Upper lobe of right lung (tissue), 1 donor: Measurements from ENCODE around the gene TMEM192. TPM values are rescaled to one million over a fixed set of nuclear protein-coding genes. Genes with fewer than 3 reads are reported as not detected.

Experiments
- ATAC-seq: fragments of 200-7000 bp; cut with Tn5 transposase; one replicate; pipeline ENCODE4 v1.9.1; 2020; ENCODE audit warnings: mild to moderate bottlenecking, moderate library complexity
- DNase-seq: peaks from one replicate; pipeline ENCODE4 v3.0.0-alpha.2; 2020
- H3K27ac ChIP-seq: fragments of 200-600 bp; one replicate; pipeline ENCODE4 v1.8.0; 2022
- H3K27me3 ChIP-seq: fragments of 200-600 bp; one replicate; pipeline ENCODE4 v1.8.0; 2022; ENCODE audit warnings: mild to moderate bottlenecking
- H3K36me3 ChIP-seq: fragments of 200-600 bp; one replicate; pipeline ENCODE4 v1.8.0; 2022
- H3K4me1 ChIP-seq: fragments of 200-600 bp; one replicate; pipeline ENCODE4 v1.8.0; 2022
- H3K4me3 ChIP-seq: fragments of 200-600 bp; one replicate; pipeline ENCODE4 v1.8.0; 2022; ENCODE audit warnings: mild to moderate bottlenecking
- H3K9me3 ChIP-seq: fragments of 200-600 bp; one replicate; pipeline ENCODE4 v1.8.0; 2022
- CTCF ChIP-seq: fragments of 200-600 bp; IDR thresholded peaks from one replicate; pipeline ENCODE4 v1.8.0; 2022; ENCODE audit warnings: antibody characterized with exemption
- intact Hi-C: fragments of 100-400 bp; cut with DNase I; formaldehyde crosslinking; loops from one replicate; pipeline ENCODE4 v1.11.0; 2022
- total RNA-seq: library from RNA; stranded (reverse); fragmentation: NEBNext Ultra II Directional; extraction: Animal tissue kit (Norgen Biotek cat#: 25700); gene quantifications from one replicate; pipeline ENCODE4 v1.2.1, GENCODE V29; 2021
- donor health status: DM: no; HTN: yes; CAD: no; lungs with severe emphysema.

The TMEM192 gene
- total RNA-seq, 1 donor from 2014 or later, result 26.5 TPM

GRCh38 chr4:165055601-165056000 lies 57.1 kb downstream of the TMEM192 start:
- no peaks in the 10 kb centered on the region for H3K36me3 ChIP-seq
- H3K27me3 ChIP-seq, result no peaks in the 10 kb centered on the region
- H3K4me1 ChIP-seq, result no peaks in the 10 kb centered on the region
- H3K4me3 ChIP-seq, result no peak overlapping the region
- TF ChIP-seq CTCF, result no peak
- DNase-seq (no peak), ATAC-seq (no peak)
- intact Hi-C loops, result no loop called here
- H3K9me3 ChIP-seq, result no peaks in the 10 kb centered on the region
- H3K27ac ChIP-seq, result no peak overlapping the region

GRCh38 chr4:165053645-165054044 lies 59.0 kb downstream of the TMEM192 start, which contains the start of gene TRIM75:
Gene TRIM75 (plus strand): TSS chr4:165053866. CDS start chr4:165059148, 5,282 bp downstream.
- intact Hi-C loops, result no loop called here
- H3K9me3 ChIP-seq, result no peaks in the 10 kb centered on the region
- ATAC-seq, result peak; percentile 43
- no peak for TF ChIP-seq CTCF
- H3K27me3 ChIP-seq, result no peaks in the 10 kb centered on the region
- no peaks in the 10 kb centered on the region for H3K36me3 ChIP-seq
- no peak within 1 kb of the TSS for H3K27ac ChIP-seq
- H3K4me1 ChIP-seq, result no peaks in the 10 kb centered on the region
- no peak for DNase-seq
- H3K4me3 ChIP-seq, result no peak within 1 kb of the TSS

- Histone ChIP-seq H3K27ac (no peak overlapping the region), H3K4me1 (no peaks in the 10 kb centered on the region), H3K27me3 (no peaks in the 10 kb centered on the region), H3K9me3 (no peaks in the 10 kb centered on the region), H3K36me3 (no peaks in the 10 kb centered on the region), H3K4me3 (no peak overlapping the region)
- no peak for TF ChIP-seq CTCF
- ATAC-seq, result no peak
- intact Hi-C loops, result no loop called here
- no peak for DNase-seq
These were observed 60.0 kb downstream of the TMEM192 start for GRCh38 chr4:165052627-165053026.

GRCh38 chr4:165048170-165048569 lies 64.5 kb downstream of the TMEM192 start:
- Histone ChIP-seq H3K9me3 (no peaks in the 10 kb centered on the region), H3K27me3 (no peaks in the 10 kb centered on the region), H3K4me1 (no peaks in the 10 kb centered on the region), H3K27ac (no peak overlapping the region), H3K36me3 (no peaks in the 10 kb centered on the region), H3K4me3 (no peak overlapping the region)
- TF ChIP-seq CTCF, result no peak
- ATAC-seq (no peak), DNase-seq (no peak)
- intact Hi-C loops, result no loop called here

- Histone ChIP-seq H3K4me1 (no peaks in the 10 kb centered on the region), H3K4me3 (no peak within 1 kb of the TSS), H3K36me3 (no peaks in the 10 kb centered on the region), H3K27ac (no peak within 1 kb of the TSS), H3K9me3 (no peaks in the 10 kb centered on the region), H3K27me3 (no peaks in the 10 kb centered on the region)
- intact Hi-C loops, result no loop called here
- ATAC-seq, result no peak
- no peak for TF ChIP-seq CTCF
- no peak for DNase-seq
These were observed 81.0 kb downstream of the TMEM192 start, which contains the start of gene TRIM60 for GRCh38 chr4:165031436-165032211. Gene TRIM60 (plus strand): TSS chr4:165031999. CDS start chr4:165040073, 8,074 bp downstream.
